ENCODE results near the gene ZNF341.

Gene ZNF341

GRCh38 chr20:33796907-33797544 is 65.2 kb downstream of the ZNF341 start:
- DNase-seq: no peak

GRCh38 chr20:33798444-33798843 is 66.6 kb downstream of the ZNF341 start:
- no peak for DNase-seq

DNA sequence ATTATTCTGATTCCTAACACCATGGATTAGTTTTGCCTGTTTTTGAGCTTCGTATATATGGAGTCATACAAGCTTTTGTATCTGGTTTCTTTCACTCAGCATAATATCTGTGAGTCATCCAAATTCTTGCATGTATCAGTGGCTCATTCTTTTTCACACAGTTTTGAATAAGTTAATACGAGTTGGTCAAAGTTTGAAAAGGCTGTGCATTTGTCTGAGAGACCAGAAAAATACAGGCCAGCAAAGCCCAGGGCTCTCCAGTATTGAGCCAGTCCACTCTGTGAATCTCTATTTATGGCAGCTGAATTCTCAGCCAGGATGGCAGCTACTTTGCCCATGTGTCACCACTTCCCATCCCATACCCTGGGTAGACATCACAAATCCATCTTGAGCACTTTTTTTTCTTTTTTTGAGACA is 72.1 kb downstream of the ZNF341 start:
- DNase-seq: no peak

GRCh38 chr20:33808388-33808787 is 76.6 kb downstream of the ZNF341 start:
- DNase-seq: no peak

DNA sequence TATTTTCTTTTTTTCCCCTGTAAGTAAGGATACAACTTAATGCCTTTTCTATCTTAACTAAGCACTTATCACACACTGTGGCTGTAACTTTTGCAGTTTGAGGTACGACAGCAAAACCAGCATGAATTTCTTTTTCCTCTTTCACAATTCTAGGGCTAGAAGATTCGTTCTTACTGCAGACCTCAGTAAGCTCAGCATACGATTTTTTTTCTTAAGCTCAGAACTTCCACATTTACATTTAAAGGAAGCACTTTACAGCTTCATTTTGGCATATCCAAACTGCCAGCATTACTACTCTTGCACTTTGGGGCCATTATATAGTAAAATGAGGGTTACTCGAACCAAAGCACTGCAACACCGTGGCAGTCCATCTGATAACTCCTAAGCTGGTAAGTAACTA is 78.5 kb downstream of the ZNF341 start:
- no peak for DNase-seq

DNA sequence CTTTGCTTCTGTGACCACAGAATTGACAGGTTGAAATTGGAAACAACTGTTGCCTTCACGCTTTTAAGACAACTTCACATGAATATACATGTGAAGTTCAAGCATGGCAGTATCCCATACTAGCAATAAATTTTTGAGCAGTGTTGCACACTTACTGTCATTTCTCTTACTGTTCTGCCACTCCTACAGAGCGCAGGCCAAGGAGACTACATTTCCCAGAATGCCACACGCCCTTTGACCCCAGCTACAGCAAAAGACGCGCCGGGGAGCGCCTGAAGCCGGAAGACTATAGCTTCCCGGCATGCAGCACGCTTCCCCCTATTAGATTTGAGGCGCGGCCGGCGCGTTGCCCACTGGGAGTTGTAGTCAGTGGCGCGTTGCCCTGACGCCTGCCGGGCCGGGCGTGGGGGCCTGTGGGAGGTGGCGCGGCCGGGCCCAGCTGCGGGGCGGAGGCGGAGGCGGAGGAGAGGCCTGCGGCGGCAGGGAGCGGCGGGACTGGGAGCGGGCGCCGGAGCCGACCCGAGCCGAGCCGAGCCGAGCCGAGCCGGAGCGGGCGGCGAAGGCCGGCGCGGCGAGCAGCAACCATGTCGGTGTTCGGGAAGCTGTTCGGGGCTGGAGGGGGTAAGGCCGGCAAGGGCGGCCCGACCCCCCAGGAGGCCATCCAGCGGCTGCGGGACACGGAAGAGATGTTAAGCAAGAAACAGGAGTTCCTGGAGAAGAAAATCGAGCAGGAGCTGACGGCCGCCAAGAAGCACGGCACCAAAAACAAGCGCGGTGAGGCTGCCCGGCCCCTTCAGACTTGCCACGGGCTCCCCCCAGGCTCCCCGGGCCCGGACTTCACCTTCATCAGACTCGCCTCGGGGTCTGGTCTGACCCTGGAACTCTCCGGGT is 79.3 kb downstream of the ZNF341 start, which contains the start of gene CHMP4B:
TSS of gene CHMP4B (plus strand) at position 464 of the 891 bp plus-strand sequence. CDS start at position 585, 121 bp downstream.
- DNase-seq: peak; percentile 99

- DNase-seq: peak; percentile 40
Observed at GRCh38 chr20:33811776-33812151, 80.0 kb downstream of the ZNF341 start.

GRCh38 chr20:33812152-33812849 is 80.5 kb downstream of the ZNF341 start:
- DNase-seq: peak; percentile 95

- peak; percentile 50 for DNase-seq
Observed at GRCh38 chr20:33812908-33813462, 81.2 kb downstream of the ZNF341 start.

- no peak for DNase-seq
Observed at GRCh38 chr20:33814238-33814712, 82.5 kb downstream of the ZNF341 start.

- DNase-seq: no peak
Observed at GRCh38 chr20:33815671-33816070, 83.9 kb downstream of the ZNF341 start.

GRCh38 chr20:33816191-33816590 is 84.4 kb downstream of the ZNF341 start:
- DNase-seq: no peak

- no peak for DNase-seq
Observed at GRCh38 chr20:33817411-33817810, 85.6 kb downstream of the ZNF341 start.

GRCh38 chr20:33819456-33819855 is 87.7 kb downstream of the ZNF341 start:
- DNase-seq: no peak

GRCh38 chr20:33820362-33820761 is 88.6 kb downstream of the ZNF341 start:
- DNase-seq: no peak

GRCh38 chr20:33821270-33821836 is 89.6 kb downstream of the ZNF341 start:
- no peak for DNase-seq

GRCh38 chr20:33822423-33822822 is 90.6 kb downstream of the ZNF341 start:
- no peak for DNase-seq

DNA sequence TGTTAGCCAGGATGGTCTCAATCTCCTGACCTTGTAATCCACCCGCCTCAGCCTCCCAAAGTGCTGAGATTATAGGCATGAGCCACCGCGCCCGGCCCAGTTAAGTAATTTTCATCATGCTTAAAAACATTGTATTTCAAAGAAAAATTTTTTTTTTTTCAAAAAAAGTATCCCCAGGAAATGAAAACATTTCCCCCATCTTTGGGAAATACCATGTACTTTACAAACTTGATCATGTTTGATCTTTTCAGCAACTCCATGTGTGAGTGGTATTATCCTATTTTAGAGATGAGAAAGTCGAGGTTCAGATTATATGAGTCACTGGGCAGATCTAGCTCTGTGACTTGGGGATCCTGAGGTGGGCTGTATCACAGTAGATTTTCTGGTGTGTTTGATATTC is 91.2 kb downstream of the ZNF341 start:
- DNase-seq: no peak

DNA sequence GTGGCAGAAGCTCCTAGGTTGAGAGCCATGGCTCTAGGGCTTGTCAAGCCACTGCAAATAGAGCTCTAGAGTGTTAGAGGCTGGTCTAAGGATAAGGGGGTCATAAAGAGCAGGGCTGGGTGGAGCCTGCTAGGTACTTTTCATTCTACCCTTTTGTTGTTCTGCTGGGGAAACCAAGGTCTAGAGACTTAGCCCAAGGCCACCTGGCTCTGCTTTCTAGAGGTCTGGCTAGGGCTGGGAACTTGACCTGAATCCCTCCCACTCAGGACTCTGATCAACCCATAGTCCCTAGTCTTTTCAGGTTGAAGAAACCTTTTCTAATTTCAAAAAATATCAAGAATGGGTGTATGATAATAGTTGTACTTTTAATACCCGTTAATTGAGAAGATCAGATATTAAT is 93.1 kb downstream of the ZNF341 start:
- DNase-seq: no peak

DNA sequence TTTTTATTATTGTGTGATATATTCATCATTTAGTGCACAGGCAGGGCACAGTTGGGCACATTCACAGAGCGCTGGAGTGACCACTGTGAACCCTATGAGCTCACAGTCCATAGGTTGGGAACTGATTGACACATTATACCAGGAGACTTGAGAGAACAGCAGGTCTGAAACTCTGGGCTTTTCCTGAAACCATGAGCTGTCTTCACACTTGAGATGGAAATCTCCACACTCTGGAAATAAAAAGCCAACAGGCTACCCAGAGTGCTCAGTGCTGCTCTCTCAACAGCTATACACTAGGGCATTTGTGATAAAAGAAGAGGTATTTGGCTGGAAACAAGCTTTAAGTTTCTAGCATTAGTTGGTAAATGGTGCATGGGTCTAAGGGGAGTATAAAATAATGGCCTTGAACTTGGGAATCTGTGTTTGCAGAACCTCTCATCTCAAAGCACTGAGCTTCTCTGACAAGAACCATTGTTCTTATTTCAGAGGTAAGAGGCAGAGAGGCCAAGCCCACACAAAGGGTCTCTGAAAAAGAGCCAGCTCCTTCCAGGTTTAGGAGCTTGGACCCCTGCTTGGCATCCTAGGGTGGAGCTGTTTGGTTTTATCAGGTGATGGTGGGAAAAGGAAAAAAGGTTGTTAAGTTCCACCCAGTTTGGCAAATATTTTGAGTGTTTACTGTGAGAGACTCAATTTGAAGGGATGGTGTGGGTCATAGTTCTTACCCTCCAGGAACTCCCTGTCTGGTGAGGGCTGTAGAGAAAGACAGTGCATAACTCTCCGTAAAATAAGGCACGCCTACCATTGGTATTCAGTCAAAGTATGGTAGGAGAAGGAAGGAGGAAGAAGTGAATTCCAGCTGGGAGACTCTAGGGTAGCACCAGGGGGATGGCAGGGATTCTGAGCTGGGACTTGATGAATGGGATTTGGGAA is 93.8 kb downstream of the ZNF341 start:
- no peak for DNase-seq

DNA sequence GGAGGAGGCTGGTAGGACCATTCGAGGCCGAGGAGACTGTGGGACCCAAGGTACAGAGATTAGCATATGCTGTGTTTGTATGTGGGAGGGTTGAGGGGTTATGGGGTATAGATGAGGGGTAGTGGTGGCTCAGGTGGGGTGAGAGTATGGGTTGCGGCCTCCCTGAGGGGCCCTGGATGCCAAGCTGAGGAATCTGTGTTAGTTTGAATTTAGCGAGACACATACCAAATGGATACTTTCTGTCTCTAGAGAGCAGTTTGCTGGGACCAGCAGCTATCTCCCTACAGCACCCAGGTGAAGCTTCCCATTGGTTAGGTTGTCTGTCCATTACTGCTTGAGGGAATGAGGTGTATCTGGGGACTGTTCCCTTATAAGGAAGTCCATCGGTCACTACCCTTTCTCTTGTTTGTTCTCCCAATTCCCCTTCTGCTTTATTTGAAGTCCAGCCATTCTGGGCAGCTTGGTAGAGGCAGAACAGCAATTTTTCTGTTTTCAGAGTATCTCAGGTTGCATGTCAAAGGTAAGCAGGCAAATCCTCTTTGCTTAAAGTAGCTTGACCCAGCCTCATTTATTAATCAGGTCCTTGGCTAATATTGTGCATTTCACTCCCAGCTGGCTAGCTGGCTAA is 94.6 kb downstream of the ZNF341 start:
- DNase-seq: no peak

Measured in suppressor macrophage treated with lipopolysaccharide for 4 hours (primary cell).